GM12864 (cell line): ENCODE data around the gene ZDHHC14.

ENCODE experiments used
- DNase-seq: peaks from one replicate; pipeline ENCODE4 v3.0.0-alpha.2; 2011; ENCODE audit warnings: low read depth
- H3K4me3 ChIP-seq: 2 replicates; pipeline ENCODE4 v1.5.1; 2011; ENCODE audit warnings: mild to moderate bottlenecking, low read depth, low read length, control low read depth
- CTCF ChIP-seq: IDR thresholded peaks from 2 replicates; pipeline ENCODE4 v1.5.1; 2011; ENCODE audit warnings: low read depth, mild to moderate bottlenecking, moderate library complexity, low read length, control low read depth, inconsistent platforms; ENCODE audit errors: missing control alignments

ZDHHC14 gene

DNA sequence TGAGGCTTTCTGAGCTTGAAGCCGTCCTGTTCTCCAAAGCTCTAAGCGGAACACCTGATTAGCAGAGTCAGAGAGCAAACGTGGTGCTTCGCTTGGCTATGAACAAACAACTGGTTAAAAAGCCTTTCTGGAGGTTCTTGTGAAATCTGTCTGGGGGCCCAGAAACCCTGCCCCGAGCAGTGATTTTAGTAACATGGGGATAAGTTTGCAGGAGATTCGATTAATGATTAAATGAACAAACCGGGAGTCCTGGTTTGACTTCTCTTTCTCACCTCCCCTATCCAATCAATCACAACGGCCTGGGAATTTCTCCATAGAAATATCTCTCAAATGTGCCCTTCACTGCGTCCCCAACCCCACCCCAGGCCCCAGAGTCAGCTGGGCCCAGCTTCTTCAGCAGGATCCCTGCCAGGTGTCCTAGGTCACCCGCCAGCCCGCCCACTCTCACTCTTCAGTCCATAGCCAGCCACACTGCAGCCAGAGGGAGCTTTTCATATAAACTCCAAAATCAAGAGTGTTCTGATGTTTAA lies 43.6 kb downstream of the ZDHHC14 start:
- no peak for TF ChIP-seq CTCF
- no peak overlapping the region for H3K4me3 ChIP-seq
- no peak for DNase-seq

DNA sequence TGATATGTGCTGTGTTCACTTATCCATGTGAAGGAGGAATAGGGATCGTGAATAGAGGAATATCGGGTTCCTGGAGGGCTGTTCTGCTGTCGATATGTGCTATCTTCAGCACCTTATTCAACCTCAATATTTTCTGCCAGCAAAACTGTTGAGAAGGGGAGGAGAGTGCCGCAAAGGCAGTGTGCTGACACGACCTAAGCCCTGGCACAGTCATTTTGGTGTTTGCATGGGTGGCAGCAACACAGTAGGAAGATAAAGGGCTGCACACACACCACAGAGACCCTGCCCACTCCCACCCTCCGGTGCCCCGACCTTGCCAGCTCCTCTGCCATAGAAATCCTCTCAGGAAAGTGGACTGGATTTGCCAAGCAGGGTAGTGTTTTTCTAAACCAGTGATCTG lies 47.0 kb downstream of the ZDHHC14 start:
- no peak for TF ChIP-seq CTCF
- no peak for DNase-seq
- no peak overlapping the region for H3K4me3 ChIP-seq

DNA sequence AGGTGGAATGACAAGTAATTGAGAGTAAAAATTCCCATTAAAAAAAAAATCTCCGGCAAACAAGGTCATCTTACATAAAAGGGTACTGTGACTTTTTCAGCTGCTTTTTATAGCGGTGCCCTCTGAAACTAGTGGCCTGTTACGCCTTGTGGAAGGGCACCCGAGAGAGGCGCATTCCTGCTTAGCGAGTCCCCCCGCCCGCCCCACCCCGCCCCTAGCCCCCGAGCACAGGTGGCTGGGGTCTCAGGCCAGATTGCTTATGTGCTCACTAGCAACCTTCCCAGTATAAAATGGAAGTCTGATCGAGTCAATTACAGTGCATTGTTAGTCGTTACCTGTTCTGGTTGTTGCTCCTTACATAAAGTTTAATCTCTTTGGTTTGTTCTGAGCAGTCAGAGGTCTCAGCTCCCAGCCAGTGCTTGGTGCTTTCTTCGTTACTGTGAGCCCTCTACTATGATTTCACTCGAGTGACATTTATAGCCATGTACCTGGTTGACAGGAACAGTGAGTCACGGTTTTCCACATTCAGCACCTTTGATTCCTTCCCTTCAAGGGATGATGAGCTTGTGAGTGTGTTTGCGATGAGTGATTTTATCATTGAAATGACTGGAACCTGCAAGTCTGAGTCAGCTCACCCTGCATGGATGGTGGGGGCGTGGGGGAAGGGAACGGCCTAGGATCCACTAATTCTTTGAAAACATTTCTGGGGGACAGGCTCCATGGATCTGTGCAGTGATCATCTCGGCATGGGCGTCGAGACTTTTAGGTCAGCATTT lies 47.6 kb downstream of the ZDHHC14 start:
- no peak for DNase-seq
- no peak overlapping the region for H3K4me3 ChIP-seq
- no peak for TF ChIP-seq CTCF

GRCh38 chr6:157429248-157429647 lies 48.3 kb downstream of the ZDHHC14 start:
- no peak for TF ChIP-seq CTCF
- no peak overlapping the region for H3K4me3 ChIP-seq
- no peak for DNase-seq

DNA sequence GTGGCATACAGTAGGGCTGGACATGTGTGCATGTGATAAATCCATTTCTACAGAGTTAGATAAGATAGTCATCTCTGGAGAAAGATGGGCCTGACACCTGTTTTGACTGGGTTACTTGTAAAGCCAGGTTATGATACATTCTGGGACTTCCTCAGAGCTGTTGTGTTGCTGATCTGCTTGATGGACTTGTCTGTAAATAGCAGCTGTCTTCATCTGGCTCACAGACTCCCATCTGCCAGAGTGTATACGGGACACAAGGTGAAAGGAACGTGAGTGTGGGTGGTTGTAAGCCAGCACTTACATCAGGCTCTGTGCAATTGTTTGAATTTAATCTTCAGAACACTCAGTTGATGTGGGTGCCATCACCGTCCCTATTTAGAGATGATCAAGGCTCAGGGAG lies 49.8 kb downstream of the ZDHHC14 start:
- no peak for TF ChIP-seq CTCF
- DNase-seq, result no peak
- H3K4me3 ChIP-seq, result no peak overlapping the region

GRCh38 chr6:157432231-157432891 lies 51.4 kb downstream of the ZDHHC14 start:
- H3K4me3 ChIP-seq, result no peak overlapping the region
- no peak for DNase-seq
- TF ChIP-seq CTCF, result no peak
